WTC11 (cell line): ENCODE results near the gene FOXN3. TPM values are rescaled to one million over a fixed set of nuclear protein-coding genes. Genes with fewer than 3 reads are reported as not detected.

ENCODE experiments used
- ATAC-seq: fragments of 200-7000 bp; cut with Tn5 transposase; 2 replicates; pipeline ENCODE4 v1.10.0; 2021; ENCODE audit warnings: mild to moderate bottlenecking, moderate library complexity
- CTCF ChIA-PET: fragments of 300-600 bp; sonication (Branson Sonifier 250); formaldehyde crosslinking; loops from one replicate; lab custom pipeline; 2021; ENCODE audit warnings: antibody characterized with exemption; lab: Charles Lee
- POLR2A ChIA-PET: fragments of 350-600 bp; sonication (Branson Sonifier 250); formaldehyde crosslinking; loops from one replicate; lab custom pipeline; 2021; ENCODE audit warnings: antibody characterized with exemption; lab: Charles Lee
- DNase-seq: peaks from one replicate; pipeline ENCODE4 v3.0.0; 2021; ENCODE audit warnings: low spot score
- H3K27ac Mint-ChIP-seq: 2 replicates; pipeline ENCODE4 v1.8.0; 2021; ENCODE audit warnings: mixed read lengths
- H3K27me3 Mint-ChIP-seq: 2 replicates; pipeline ENCODE4 v1.8.0; 2021; ENCODE audit warnings: low read depth, mild to moderate bottlenecking, moderate library complexity, mixed read lengths
- H3K36me3 Mint-ChIP-seq: 2 replicates; pipeline ENCODE4 v1.8.0; 2021; ENCODE audit warnings: mixed read lengths
- H3K4me1 Mint-ChIP-seq: 2 replicates; pipeline ENCODE4 v1.8.0; 2022; ENCODE audit warnings: mixed read lengths
- H3K4me3 Mint-ChIP-seq: 2 replicates; pipeline ENCODE4 v1.8.0; 2021; ENCODE audit warnings: mild to moderate bottlenecking, moderate library complexity, mixed read lengths
- H3K9me3 Mint-ChIP-seq: 2 replicates; pipeline ENCODE4 v1.8.0; 2021; ENCODE audit warnings: mixed read lengths
- AFF4 ChIP-seq: sonication (generic); formaldehyde crosslinking; IDR thresholded peaks from 2 replicates; pipeline ENCODE4 v1.8.1; 2023; ENCODE audit warnings: mild to moderate bottlenecking, missing genetic modification reagents, borderline replicate concordance
- CBFB ChIP-seq: sonication (generic); formaldehyde crosslinking; IDR thresholded peaks from 2 replicates; pipeline ENCODE4 v1.8.1; 2022; ENCODE audit warnings: mild to moderate bottlenecking, low read depth, missing genetic modification reagents
- CREM ChIP-seq: sonication (generic); formaldehyde crosslinking; IDR thresholded peaks from 2 replicates; pipeline ENCODE4 v1.8.1; 2022; ENCODE audit warnings: mild to moderate bottlenecking, missing genetic modification reagents, moderate library complexity
- E2F1 ChIP-seq: sonication (generic); formaldehyde crosslinking; IDR thresholded peaks from 2 replicates; pipeline ENCODE4 v1.8.0; 2022; ENCODE audit warnings: mild to moderate bottlenecking, missing genetic modification reagents
- GABPB1 ChIP-seq: sonication (generic); formaldehyde crosslinking; IDR thresholded peaks from 2 replicates; pipeline ENCODE4 v1.8.1; 2023; ENCODE audit warnings: mild to moderate bottlenecking, missing genetic modification reagents
- KAT7 ChIP-seq: sonication (generic); formaldehyde crosslinking; IDR thresholded peaks from 2 replicates; pipeline ENCODE4 v1.8.1; 2023; ENCODE audit warnings: missing genetic modification reagents, mild to moderate bottlenecking, borderline replicate concordance
- NFATC4 ChIP-seq: fragments of 250-450 bp; sonication (Bioruptor Pico); IDR thresholded peaks from 2 replicates; pipeline ENCODE4 v1.9.0; 2021; ENCODE audit warnings: mild to moderate bottlenecking
- NFYB ChIP-seq: sonication (generic); formaldehyde crosslinking; conservative IDR thresholded peaks from 2 replicates; pipeline ENCODE4 v1.8.0; 2022; ENCODE audit warnings: low read depth, missing genetic modification reagents
- NR1H2 ChIP-seq: sonication (generic); formaldehyde crosslinking; IDR thresholded peaks from 2 replicates; pipeline ENCODE4 v1.9.0; 2021; ENCODE audit warnings: mild to moderate bottlenecking, moderate library complexity, missing genetic modification reagents
- OVOL2 ChIP-seq: fragments of 250-450 bp; sonication (Bioruptor Pico); IDR thresholded peaks from 2 replicates; pipeline ENCODE4 v1.9.0; 2021; ENCODE audit warnings: mild to moderate bottlenecking, borderline replicate concordance
- RELA ChIP-seq: sonication (generic); formaldehyde crosslinking; IDR thresholded peaks from 2 replicates; pipeline ENCODE4 v1.8.1; 2022; ENCODE audit warnings: missing genetic modification reagents, mild to moderate bottlenecking, borderline replicate concordance
- TP53 ChIP-seq: sonication (generic); formaldehyde crosslinking; IDR thresholded peaks from 2 replicates; pipeline ENCODE4 v1.8.1; 2023; ENCODE audit warnings: mild to moderate bottlenecking, missing genetic modification reagents
- USF2 ChIP-seq: sonication (generic); formaldehyde crosslinking; IDR thresholded peaks from 2 replicates; pipeline ENCODE4 v1.8.1; 2023; ENCODE audit warnings: mild to moderate bottlenecking, missing genetic modification reagents, moderate library complexity
- ZNF232 ChIP-seq: sonication (generic); formaldehyde crosslinking; IDR thresholded peaks from 2 replicates; pipeline ENCODE4 v1.8.0; 2022; ENCODE audit warnings: mild to moderate bottlenecking, missing genetic modification reagents
- ZNF263 ChIP-seq: sonication (generic); formaldehyde crosslinking; IDR thresholded peaks from 2 replicates; pipeline ENCODE4 v1.8.1; 2022; ENCODE audit warnings: low read depth, mild to moderate bottlenecking, moderate library complexity, missing genetic modification reagents
- ZNF671 ChIP-seq: fragments of 250-450 bp; sonication (Bioruptor Pico); IDR thresholded peaks from 2 replicates; pipeline ENCODE4 v1.8.0; 2021; ENCODE audit warnings: mild to moderate bottlenecking
- total RNA-seq: library from RNA; stranded (reverse); gene quantifications from 3 replicates; pipeline ENCODE4 v1.2.3, GENCODE V29; 2021
- TF ChIP-seq, protein P1 (sequence below): fragments of 250-450 bp; sonication (Bioruptor Pico); IDR thresholded peaks from 2 replicates; pipeline ENCODE4 v1.9.0; 2021; ENCODE audit warnings: mild to moderate bottlenecking
- TF ChIP-seq, protein P2 (sequence below): fragments of 250-450 bp; sonication (Bioruptor Pico); IDR thresholded peaks from 2 replicates; pipeline ENCODE4 v1.9.0; 2021; ENCODE audit warnings: mild to moderate bottlenecking
- TF ChIP-seq, protein P3 (sequence below): sonication (generic); formaldehyde crosslinking; IDR thresholded peaks from 2 replicates; pipeline ENCODE4 v1.8.1; 2022; ENCODE audit warnings: mild to moderate bottlenecking, moderate library complexity, missing genetic modification reagents
- TF ChIP-seq, protein P4 (sequence below): fragments of 250-450 bp; sonication (Bioruptor Pico); IDR thresholded peaks from 2 replicates; pipeline ENCODE4 v1.9.0; 2021; ENCODE audit warnings: moderate library complexity, mild to moderate bottlenecking, inconsistent platforms, borderline replicate concordance

The FOXN3 gene
- total RNA-seq, 1 experiment from 2014 or later: 170 TPM

- TF ChIP-seq AFF4 (CRISPR knock-in tag) (no peak), USF2 (CRISPR knock-in tag) (no peak), KAT7 (no peak), NFATC4 (CRISPR knock-in tag) (no peak), ZNF232 (CRISPR knock-in tag) (no peak), NR1H2 (CRISPR knock-in tag) (no peak), ZNF263 (no peak)
- TF ChIP-seq, protein P1, sequence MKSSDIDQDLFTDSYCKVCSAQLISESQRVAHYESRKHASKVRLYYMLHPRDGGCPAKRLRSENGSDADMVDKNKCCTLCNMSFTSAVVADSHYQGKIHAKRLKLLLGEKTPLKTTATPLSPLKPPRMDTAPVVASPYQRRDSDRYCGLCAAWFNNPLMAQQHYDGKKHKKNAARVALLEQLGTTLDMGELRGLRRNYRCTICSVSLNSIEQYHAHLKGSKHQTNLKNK (CRISPR knock-in tag): no peak
- TF ChIP-seq, protein P2, sequence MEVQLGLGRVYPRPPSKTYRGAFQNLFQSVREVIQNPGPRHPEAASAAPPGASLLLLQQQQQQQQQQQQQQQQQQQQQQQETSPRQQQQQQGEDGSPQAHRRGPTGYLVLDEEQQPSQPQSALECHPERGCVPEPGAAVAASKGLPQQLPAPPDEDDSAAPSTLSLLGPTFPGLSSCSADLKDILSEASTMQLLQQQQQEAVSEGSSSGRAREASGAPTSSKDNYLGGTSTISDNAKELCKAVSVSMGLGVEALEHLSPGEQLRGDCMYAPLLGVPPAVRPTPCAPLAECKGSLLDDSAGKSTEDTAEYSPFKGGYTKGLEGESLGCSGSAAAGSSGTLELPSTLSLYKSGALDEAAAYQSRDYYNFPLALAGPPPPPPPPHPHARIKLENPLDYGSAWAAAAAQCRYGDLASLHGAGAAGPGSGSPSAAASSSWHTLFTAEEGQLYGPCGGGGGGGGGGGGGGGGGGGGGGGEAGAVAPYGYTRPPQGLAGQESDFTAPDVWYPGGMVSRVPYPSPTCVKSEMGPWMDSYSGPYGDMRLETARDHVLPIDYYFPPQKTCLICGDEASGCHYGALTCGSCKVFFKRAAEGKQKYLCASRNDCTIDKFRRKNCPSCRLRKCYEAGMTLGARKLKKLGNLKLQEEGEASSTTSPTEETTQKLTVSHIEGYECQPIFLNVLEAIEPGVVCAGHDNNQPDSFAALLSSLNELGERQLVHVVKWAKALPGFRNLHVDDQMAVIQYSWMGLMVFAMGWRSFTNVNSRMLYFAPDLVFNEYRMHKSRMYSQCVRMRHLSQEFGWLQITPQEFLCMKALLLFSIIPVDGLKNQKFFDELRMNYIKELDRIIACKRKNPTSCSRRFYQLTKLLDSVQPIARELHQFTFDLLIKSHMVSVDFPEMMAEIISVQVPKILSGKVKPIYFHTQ (CRISPR knock-in tag): no peak
These were observed 230.1 kb downstream of the FOXN3 start (continued) for GRCh38 chr14:89186856-89187376.

DNA sequence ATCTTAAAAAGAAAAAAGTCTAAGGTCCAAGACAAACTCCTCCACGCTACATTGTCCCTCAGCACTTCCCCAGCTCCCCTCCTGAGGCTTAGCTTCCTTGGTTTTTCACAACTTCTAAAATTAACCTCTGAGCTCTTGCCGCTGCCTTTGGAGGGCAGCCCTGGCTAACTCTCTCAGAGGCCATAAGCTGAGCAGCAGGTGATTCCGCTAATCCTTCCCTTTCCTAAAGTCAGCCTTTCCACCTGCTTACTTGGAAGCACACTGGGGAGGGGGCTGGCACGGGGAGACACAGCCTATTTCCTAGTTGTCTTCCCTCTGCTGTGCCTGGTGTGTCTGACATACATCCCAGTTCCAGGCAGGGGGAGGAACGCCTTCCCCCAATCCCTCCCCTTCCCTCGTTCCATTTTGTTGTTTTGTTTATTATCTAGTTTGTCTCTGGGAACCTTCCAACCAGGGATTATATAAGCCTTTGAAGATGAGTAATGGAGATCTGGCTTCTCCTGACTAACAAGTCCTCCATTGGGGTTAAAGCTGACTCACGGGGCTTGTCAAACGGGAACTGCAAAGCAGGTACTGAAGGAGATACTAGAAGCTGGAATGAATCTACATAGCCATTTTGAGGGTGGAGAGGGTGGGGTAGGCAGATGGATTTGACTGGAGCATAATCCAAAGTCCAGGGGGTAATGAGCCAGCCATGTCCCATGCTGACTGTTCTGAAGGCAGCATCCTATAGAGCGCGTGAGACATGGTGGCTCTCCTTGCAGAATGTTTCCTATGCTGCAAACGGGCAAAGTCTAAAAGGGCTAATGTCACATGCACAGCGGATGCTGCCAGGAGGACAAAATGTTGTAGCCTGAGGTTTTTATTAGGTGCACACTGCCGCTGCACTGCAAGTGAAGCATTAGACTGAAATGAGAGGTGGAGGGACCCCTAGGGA, 230.8 kb downstream of the FOXN3 start:
- H3K4me3 Mint-ChIP-seq: no peak overlapping the region
- ATAC-seq (peak; percentile 55), DNase-seq (no peak)
- POLR2A ChIA-PET: no interaction called here
- H3K27me3 Mint-ChIP-seq: no peaks in the 10 kb centered on the region
- peaks cover 23% of the 10 kb centered on the region for H3K36me3 Mint-ChIP-seq
- peaks cover 33% of the 10 kb centered on the region for H3K4me1 Mint-ChIP-seq
- CTCF ChIA-PET: interaction anchor here (3.1 kb wide), 1 partner anchor 9 kb away, joined by 21 read pairs; no protein-coding TSS in a partner anchor
- no peaks in the 10 kb centered on the region for H3K9me3 Mint-ChIP-seq
- H3K27ac Mint-ChIP-seq: peak overlapping the region; percentile 52
- TF ChIP-seq CREM (CRISPR knock-in tag): no peak
- no peak for TF ChIP-seq GABPB1
- TF ChIP-seq NFYB (CRISPR knock-in tag): no peak
- TF ChIP-seq, protein P3, sequence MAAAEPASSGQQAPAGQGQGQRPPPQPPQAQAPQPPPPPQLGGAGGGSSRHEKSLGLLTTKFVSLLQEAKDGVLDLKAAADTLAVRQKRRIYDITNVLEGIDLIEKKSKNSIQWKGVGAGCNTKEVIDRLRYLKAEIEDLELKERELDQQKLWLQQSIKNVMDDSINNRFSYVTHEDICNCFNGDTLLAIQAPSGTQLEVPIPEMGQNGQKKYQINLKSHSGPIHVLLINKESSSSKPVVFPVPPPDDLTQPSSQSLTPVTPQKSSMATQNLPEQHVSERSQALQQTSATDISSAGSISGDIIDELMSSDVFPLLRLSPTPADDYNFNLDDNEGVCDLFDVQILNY (CRISPR knock-in tag): no peak
- TF ChIP-seq NFATC4 (CRISPR knock-in tag): no peak
- no peak for TF ChIP-seq AFF4 (CRISPR knock-in tag)
- no peak for TF ChIP-seq TP53 (CRISPR knock-in tag)
- TF ChIP-seq RELA (CRISPR knock-in tag): no peak
- TF ChIP-seq, protein P4, sequence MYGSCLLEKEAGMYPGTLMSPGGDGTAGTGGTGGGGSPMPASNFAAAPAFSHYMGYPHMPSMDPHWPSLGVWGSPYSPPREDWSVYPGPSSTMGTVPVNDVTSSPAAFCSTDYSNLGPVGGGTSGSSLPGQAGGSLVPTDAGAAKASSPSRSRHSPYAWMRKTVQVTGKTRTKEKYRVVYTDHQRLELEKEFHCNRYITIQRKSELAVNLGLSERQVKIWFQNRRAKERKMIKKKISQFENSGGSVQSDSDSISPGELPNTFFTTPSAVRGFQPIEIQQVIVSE: no peak
- TF ChIP-seq E2F1 (CRISPR knock-in tag): no peak
- no peak for TF ChIP-seq OVOL2 (CRISPR knock-in tag)
- TF ChIP-seq CBFB (CRISPR knock-in tag): no peak
- TF ChIP-seq ZNF671 (CRISPR knock-in tag): no peak
